SJSA1 (cell line): Measurements from ENCODE around the gene KLHL40. TPM values are rescaled to one million over a fixed set of nuclear protein-coding genes. Genes with fewer than 3 reads are reported as not detected.

ENCODE experiments used
- DNase-seq, 2 experiments: peaks; one replicate each; pipeline ENCODE4 v3.0.0-alpha.2; 2015 to 2020; ENCODE audit warnings: low spot score in 2 of 2, low read depth in 1 of 2
- H3K27ac ChIP-seq: fragments of 250-450 bp; sonication (Bioruptor Pico); 2 replicates; pipeline ENCODE4 v1.5.1; 2020; ENCODE audit warnings: mild to moderate bottlenecking, moderate library complexity
- H3K27me3 ChIP-seq: fragments of 250-450 bp; sonication (Bioruptor Pico); replicated peaks from 2 replicates; pipeline ENCODE4 v1.5.1; 2020; ENCODE audit warnings: mild to moderate bottlenecking, moderate library complexity
- H3K36me3 ChIP-seq: fragments of 250-450 bp; sonication (Bioruptor Pico); 2 replicates; pipeline ENCODE4 v1.5.1; 2020; ENCODE audit warnings: mild to moderate bottlenecking
- H3K4me1 ChIP-seq: fragments of 250-450 bp; sonication (Bioruptor Pico); replicated peaks from 2 replicates; pipeline ENCODE4 v1.6.1; 2021; ENCODE audit warnings: mild to moderate bottlenecking
- H3K4me3 ChIP-seq: fragments of 250-450 bp; sonication (Bioruptor Pico); 2 replicates; pipeline ENCODE4 v1.5.1; 2020; ENCODE audit warnings: mild to moderate bottlenecking
- H3K9me3 ChIP-seq: fragments of 250-450 bp; sonication (Bioruptor Pico); replicated peaks from 2 replicates; pipeline ENCODE4 v1.5.1; 2020; ENCODE audit warnings: mild to moderate bottlenecking
- total RNA-seq: library from RNA; depleted of rRNA; stranded (reverse); fragments of >200 nt; shearing (Covaris generic); gene quantifications from 2 replicates; pipeline ENCODE4 v1.2.3, GENCODE V29; 2014

Gene KLHL40
- total RNA-seq, 1 experiment from 2014 or later = not detected

- Histone ChIP-seq H3K36me3 (peaks cover 8% of the 10 kb centered on the region; the same call in 1 of the 2 replicates), H3K27ac (no peak overlapping the region), H3K27me3 (no peaks in the 10 kb centered on the region), H3K9me3 (no peaks in the 10 kb centered on the region), H3K4me1 (no peaks in the 10 kb centered on the region), H3K4me3 (no peak overlapping the region)
- DNase-seq = no peak
Measured at GRCh38 chr3:42661593-42662022, 23.7 kb upstream of the KLHL40 start.

- Histone ChIP-seq H3K36me3 (peaks cover 8% of the 10 kb centered on the region; the same call in 1 of the 2 replicates), H3K27ac (no peak overlapping the region), H3K4me1 (no peaks in the 10 kb centered on the region), H3K9me3 (no peaks in the 10 kb centered on the region), H3K4me3 (no peak overlapping the region), H3K27me3 (no peaks in the 10 kb centered on the region)
- no peak for DNase-seq
Measured at GRCh38 chr3:42662037-42662812, 23.1 kb upstream of the KLHL40 start.

GRCh38 chr3:42662813-42663535 lies 22.4 kb upstream of the KLHL40 start:
- Histone ChIP-seq H3K9me3 (no peaks in the 10 kb centered on the region), H3K27me3 (no peaks in the 10 kb centered on the region), H3K27ac (no peak overlapping the region), H3K4me3 (no peak overlapping the region), H3K36me3 (peaks cover 8% of the 10 kb centered on the region; the same call in 1 of the 2 replicates), H3K4me1 (no peaks in the 10 kb centered on the region)
- no peak for DNase-seq

- Histone ChIP-seq H3K27me3 (no peaks in the 10 kb centered on the region), H3K4me1 (no peaks in the 10 kb centered on the region)
- DNase-seq = no peak
Measured at GRCh38 chr3:42663581-42664437, 21.5 kb upstream of the KLHL40 start.

GRCh38 chr3:42664438-42664803 lies 20.9 kb upstream of the KLHL40 start:
- no peaks in the 10 kb centered on the region; the same call in 1 of the 2 replicates for H3K36me3 ChIP-seq
- DNase-seq = no peak
- no peaks in the 10 kb centered on the region for H3K9me3 ChIP-seq
- no peak overlapping the region for H3K4me3 ChIP-seq
- H3K27ac ChIP-seq = no peak overlapping the region
- no peaks in the 10 kb centered on the region for H3K4me1 ChIP-seq
- H3K27me3 ChIP-seq = no peaks in the 10 kb centered on the region

More at GRCh38 chr3:42663581-42664437, 21.5 kb upstream of the KLHL40 start:
- Histone ChIP-seq H3K36me3 (peaks cover 2% of the 10 kb centered on the region; the same call in 1 of the 2 replicates), H3K4me3 (no peak overlapping the region), H3K27ac (no peak overlapping the region), H3K9me3 (no peaks in the 10 kb centered on the region)

- Histone ChIP-seq H3K9me3 (no peaks in the 10 kb centered on the region), H3K27ac (no peak overlapping the region), H3K36me3 (no peaks in the 10 kb centered on the region), H3K4me3 (no peak overlapping the region), H3K4me1 (no peaks in the 10 kb centered on the region), H3K27me3 (no peaks in the 10 kb centered on the region)
- DNase-seq = no peak
Measured at GRCh38 chr3:42665050-42665878, 20.1 kb upstream of the KLHL40 start.

- no peaks in the 10 kb centered on the region for H3K36me3 ChIP-seq
- H3K4me3 ChIP-seq = no peak overlapping the region
- H3K27me3 ChIP-seq = no peaks in the 10 kb centered on the region
- H3K27ac ChIP-seq = no peak overlapping the region
- H3K4me1 ChIP-seq = no peaks in the 10 kb centered on the region
- no peak for DNase-seq
- H3K9me3 ChIP-seq = no peaks in the 10 kb centered on the region
Measured at GRCh38 chr3:42666022-42666421, 19.3 kb upstream of the KLHL40 start.

GRCh38 chr3:42666577-42666998 lies 18.7 kb upstream of the KLHL40 start:
- Histone ChIP-seq H3K4me3 (no peak overlapping the region), H3K27me3 (no peaks in the 10 kb centered on the region), H3K36me3 (no peaks in the 10 kb centered on the region), H3K4me1 (no peaks in the 10 kb centered on the region), H3K27ac (no peak overlapping the region), H3K9me3 (no peaks in the 10 kb centered on the region)
- no peak for DNase-seq

GRCh38 chr3:42667096-42667522 lies 18.2 kb upstream of the KLHL40 start:
- H3K4me3 ChIP-seq = no peak overlapping the region
- no peaks in the 10 kb centered on the region for H3K4me1 ChIP-seq
- no peak for DNase-seq
- H3K36me3 ChIP-seq = no peaks in the 10 kb centered on the region
- H3K27me3 ChIP-seq = no peaks in the 10 kb centered on the region
- H3K27ac ChIP-seq = no peak overlapping the region
- H3K9me3 ChIP-seq = no peaks in the 10 kb centered on the region

- H3K4me1 ChIP-seq = no peaks in the 10 kb centered on the region
- DNase-seq = no peak
- no peak overlapping the region for H3K4me3 ChIP-seq
- H3K9me3 ChIP-seq = no peaks in the 10 kb centered on the region
- H3K27me3 ChIP-seq = no peaks in the 10 kb centered on the region
- H3K36me3 ChIP-seq = no peaks in the 10 kb centered on the region
- H3K27ac ChIP-seq = no peak overlapping the region
Measured at GRCh38 chr3:42667523-42668412, 17.6 kb upstream of the KLHL40 start.

- no peaks in the 10 kb centered on the region for H3K27me3 ChIP-seq
- no peaks in the 10 kb centered on the region for H3K9me3 ChIP-seq
- H3K36me3 ChIP-seq = no peaks in the 10 kb centered on the region
- H3K4me1 ChIP-seq = no peaks in the 10 kb centered on the region
- no peak overlapping the region for H3K4me3 ChIP-seq
- DNase-seq = no peak
- no peak overlapping the region for H3K27ac ChIP-seq
Measured at GRCh38 chr3:42668413-42668760, 16.9 kb upstream of the KLHL40 start.

GRCh38 chr3:42668793-42669217 lies 16.5 kb upstream of the KLHL40 start:
- Histone ChIP-seq H3K9me3 (no peaks in the 10 kb centered on the region), H3K4me3 (no peak overlapping the region), H3K4me1 (no peaks in the 10 kb centered on the region), H3K27me3 (no peaks in the 10 kb centered on the region), H3K36me3 (no peaks in the 10 kb centered on the region), H3K27ac (no peak overlapping the region)
- DNase-seq = no peak
